ENCODE results near the gene CRTC3.
"Not testable (repeated sequence)": the region's sequence is repeated elsewhere in the genome, so short reads cannot be mapped to it uniquely, and the experiment has no call there.

- not testable (repeated sequence) for TF ChIP-seq CTCF (conservative IDR thresholded peaks at IDR 0.05; ENCODE audit: low read length); EZH2phosphoT487 (IDR thresholded peaks at IDR 0.05; ENCODE audit: borderline replicate concordance, low read depth, low read length)
Observed at GRCh38 chr15:90657520-90658172, 127.9 kb downstream of the CRTC3 start.

All from OCI-LY7 (cell line).